ENCODE results near the gene C1QTNF6. TPM values are rescaled to one million over a fixed set of nuclear protein-coding genes. Genes with fewer than 3 reads are reported as not detected.

Gene C1QTNF6
- total and polyA plus RNA-seq, 2 experiments from 2014 or later = 1.7 to 2.3 TPM

DNA sequence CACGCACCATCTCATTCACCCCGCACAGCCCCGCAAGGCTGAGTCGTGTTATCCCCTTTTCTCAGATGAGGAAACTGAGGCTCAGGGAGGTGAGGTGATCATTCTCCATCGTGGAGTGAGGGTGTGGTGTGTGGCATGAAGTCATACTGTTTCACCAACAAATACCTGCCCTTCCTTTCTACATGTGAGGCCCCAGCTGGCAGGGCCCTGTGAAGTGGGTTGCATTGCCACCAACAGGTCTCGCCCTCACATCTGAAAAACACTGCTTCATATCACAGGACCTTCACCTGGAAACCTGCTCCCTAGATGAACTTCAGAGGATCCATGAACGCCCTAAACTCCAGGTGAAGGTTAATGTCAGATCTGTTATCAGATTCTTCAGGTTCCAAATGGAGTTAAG lies 19.9 kb upstream of the C1QTNF6 start:
- Histone ChIP-seq H3K4me3 (no peak overlapping the region), H3K27me3 (ENCODE audit: insufficient read depth) (no peaks in the 10 kb centered on the region), H3K79me2 (replicated peaks; ENCODE audit: insufficient read depth) (no peaks in the 10 kb centered on the region), H3K27ac (ENCODE audit: low read depth) (no peak overlapping the region), H3K36me3 (ENCODE audit: insufficient read depth) (no peaks in the 10 kb centered on the region), H2AFZ (no peak overlapping the region), H3K4me1 (ENCODE audit: insufficient read depth) (peaks cover 11% of the 10 kb centered on the region; the same call in 1 of the 2 replicates), H3K4me2 (no peak overlapping the region), H3F3A (replicated peaks; ENCODE audit: low read depth) (no peaks in the 10 kb centered on the region), H4K20me1 (replicated peaks; ENCODE audit: insufficient read depth) (no peaks in the 10 kb centered on the region), H3K9me2 (ENCODE audit: insufficient read depth) (no peaks in the 10 kb centered on the region)
- Mint-ChIP-seq H3K27me3 (ENCODE audit: insufficient read depth, low read depth, poor library complexity) (peaks cover 14% of the 10 kb centered on the region), H3K4me1 (peaks cover 9% of the 10 kb centered on the region), H3K4me3 (no peak overlapping the region), H3K36me3 (ENCODE audit: low read depth) (no peaks in the 10 kb centered on the region), H3K9me3 (no peaks in the 10 kb centered on the region), H3K27ac (no peak overlapping the region)
- ATAC-seq (no peak), DNase-seq (ENCODE audit: low spot score) (no peak)
- TF ChIP-seq NANOG (IDR thresholded peaks at IDR 0.05; ENCODE audit: borderline replicate concordance) = no peak
- TF ChIP-seq, protein P1, sequence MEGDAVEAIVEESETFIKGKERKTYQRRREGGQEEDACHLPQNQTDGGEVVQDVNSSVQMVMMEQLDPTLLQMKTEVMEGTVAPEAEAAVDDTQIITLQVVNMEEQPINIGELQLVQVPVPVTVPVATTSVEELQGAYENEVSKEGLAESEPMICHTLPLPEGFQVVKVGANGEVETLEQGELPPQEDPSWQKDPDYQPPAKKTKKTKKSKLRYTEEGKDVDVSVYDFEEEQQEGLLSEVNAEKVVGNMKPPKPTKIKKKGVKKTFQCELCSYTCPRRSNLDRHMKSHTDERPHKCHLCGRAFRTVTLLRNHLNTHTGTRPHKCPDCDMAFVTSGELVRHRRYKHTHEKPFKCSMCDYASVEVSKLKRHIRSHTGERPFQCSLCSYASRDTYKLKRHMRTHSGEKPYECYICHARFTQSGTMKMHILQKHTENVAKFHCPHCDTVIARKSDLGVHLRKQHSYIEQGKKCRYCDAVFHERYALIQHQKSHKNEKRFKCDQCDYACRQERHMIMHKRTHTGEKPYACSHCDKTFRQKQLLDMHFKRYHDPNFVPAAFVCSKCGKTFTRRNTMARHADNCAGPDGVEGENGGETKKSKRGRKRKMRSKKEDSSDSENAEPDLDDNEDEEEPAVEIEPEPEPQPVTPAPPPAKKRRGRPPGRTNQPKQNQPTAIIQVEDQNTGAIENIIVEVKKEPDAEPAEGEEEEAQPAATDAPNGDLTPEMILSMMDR (conservative IDR thresholded peaks at IDR 0.05; ENCODE audit: low read depth in 2 of 2) = no peak
- no peak for TF ChIP-seq ZNF114 (CRISPR knock-in tag; IDR thresholded peaks at IDR 0.05)
- TF ChIP-seq, protein P2, sequence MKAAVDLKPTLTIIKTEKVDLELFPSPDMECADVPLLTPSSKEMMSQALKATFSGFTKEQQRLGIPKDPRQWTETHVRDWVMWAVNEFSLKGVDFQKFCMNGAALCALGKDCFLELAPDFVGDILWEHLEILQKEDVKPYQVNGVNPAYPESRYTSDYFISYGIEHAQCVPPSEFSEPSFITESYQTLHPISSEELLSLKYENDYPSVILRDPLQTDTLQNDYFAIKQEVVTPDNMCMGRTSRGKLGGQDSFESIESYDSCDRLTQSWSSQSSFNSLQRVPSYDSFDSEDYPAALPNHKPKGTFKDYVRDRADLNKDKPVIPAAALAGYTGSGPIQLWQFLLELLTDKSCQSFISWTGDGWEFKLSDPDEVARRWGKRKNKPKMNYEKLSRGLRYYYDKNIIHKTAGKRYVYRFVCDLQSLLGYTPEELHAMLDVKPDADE (IDR thresholded peaks at IDR 0.05) = no peak
- no peak for TF ChIP-seq CREB1 (CRISPR knock-in tag; IDR thresholded peaks at IDR 0.05; ENCODE audit: low read depth)
- no peak for TF ChIP-seq POLR2AphosphoS5 (IDR thresholded peaks at IDR 0.05; ENCODE audit: low read depth)
- no peak for TF ChIP-seq EZH2phosphoT487 (IDR thresholded peaks at IDR 0.05; ENCODE audit: unreplicated experiment)
- TF ChIP-seq ZNF331 (CRISPR knock-in tag; IDR thresholded peaks at IDR 0.05; ENCODE audit: low read depth) = no peak
- TF ChIP-seq, protein P3, sequence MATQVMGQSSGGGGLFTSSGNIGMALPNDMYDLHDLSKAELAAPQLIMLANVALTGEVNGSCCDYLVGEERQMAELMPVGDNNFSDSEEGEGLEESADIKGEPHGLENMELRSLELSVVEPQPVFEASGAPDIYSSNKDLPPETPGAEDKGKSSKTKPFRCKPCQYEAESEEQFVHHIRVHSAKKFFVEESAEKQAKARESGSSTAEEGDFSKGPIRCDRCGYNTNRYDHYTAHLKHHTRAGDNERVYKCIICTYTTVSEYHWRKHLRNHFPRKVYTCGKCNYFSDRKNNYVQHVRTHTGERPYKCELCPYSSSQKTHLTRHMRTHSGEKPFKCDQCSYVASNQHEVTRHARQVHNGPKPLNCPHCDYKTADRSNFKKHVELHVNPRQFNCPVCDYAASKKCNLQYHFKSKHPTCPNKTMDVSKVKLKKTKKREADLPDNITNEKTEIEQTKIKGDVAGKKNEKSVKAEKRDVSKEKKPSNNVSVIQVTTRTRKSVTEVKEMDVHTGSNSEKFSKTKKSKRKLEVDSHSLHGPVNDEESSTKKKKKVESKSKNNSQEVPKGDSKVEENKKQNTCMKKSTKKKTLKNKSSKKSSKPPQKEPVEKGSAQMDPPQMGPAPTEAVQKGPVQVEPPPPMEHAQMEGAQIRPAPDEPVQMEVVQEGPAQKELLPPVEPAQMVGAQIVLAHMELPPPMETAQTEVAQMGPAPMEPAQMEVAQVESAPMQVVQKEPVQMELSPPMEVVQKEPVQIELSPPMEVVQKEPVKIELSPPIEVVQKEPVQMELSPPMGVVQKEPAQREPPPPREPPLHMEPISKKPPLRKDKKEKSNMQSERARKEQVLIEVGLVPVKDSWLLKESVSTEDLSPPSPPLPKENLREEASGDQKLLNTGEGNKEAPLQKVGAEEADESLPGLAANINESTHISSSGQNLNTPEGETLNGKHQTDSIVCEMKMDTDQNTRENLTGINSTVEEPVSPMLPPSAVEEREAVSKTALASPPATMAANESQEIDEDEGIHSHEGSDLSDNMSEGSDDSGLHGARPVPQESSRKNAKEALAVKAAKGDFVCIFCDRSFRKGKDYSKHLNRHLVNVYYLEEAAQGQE (IDR thresholded peaks at IDR 0.05; ENCODE audit: unreplicated experiment) = no peak
- no peak for TF ChIP-seq EZH2 (IDR thresholded peaks at IDR 0.05; ENCODE audit: low read depth, unreplicated experiment)
- TF ChIP-seq STAT1 (IDR thresholded peaks at IDR 0.05; ENCODE audit: unreplicated experiment) = no peak
- TF ChIP-seq, protein P4, sequence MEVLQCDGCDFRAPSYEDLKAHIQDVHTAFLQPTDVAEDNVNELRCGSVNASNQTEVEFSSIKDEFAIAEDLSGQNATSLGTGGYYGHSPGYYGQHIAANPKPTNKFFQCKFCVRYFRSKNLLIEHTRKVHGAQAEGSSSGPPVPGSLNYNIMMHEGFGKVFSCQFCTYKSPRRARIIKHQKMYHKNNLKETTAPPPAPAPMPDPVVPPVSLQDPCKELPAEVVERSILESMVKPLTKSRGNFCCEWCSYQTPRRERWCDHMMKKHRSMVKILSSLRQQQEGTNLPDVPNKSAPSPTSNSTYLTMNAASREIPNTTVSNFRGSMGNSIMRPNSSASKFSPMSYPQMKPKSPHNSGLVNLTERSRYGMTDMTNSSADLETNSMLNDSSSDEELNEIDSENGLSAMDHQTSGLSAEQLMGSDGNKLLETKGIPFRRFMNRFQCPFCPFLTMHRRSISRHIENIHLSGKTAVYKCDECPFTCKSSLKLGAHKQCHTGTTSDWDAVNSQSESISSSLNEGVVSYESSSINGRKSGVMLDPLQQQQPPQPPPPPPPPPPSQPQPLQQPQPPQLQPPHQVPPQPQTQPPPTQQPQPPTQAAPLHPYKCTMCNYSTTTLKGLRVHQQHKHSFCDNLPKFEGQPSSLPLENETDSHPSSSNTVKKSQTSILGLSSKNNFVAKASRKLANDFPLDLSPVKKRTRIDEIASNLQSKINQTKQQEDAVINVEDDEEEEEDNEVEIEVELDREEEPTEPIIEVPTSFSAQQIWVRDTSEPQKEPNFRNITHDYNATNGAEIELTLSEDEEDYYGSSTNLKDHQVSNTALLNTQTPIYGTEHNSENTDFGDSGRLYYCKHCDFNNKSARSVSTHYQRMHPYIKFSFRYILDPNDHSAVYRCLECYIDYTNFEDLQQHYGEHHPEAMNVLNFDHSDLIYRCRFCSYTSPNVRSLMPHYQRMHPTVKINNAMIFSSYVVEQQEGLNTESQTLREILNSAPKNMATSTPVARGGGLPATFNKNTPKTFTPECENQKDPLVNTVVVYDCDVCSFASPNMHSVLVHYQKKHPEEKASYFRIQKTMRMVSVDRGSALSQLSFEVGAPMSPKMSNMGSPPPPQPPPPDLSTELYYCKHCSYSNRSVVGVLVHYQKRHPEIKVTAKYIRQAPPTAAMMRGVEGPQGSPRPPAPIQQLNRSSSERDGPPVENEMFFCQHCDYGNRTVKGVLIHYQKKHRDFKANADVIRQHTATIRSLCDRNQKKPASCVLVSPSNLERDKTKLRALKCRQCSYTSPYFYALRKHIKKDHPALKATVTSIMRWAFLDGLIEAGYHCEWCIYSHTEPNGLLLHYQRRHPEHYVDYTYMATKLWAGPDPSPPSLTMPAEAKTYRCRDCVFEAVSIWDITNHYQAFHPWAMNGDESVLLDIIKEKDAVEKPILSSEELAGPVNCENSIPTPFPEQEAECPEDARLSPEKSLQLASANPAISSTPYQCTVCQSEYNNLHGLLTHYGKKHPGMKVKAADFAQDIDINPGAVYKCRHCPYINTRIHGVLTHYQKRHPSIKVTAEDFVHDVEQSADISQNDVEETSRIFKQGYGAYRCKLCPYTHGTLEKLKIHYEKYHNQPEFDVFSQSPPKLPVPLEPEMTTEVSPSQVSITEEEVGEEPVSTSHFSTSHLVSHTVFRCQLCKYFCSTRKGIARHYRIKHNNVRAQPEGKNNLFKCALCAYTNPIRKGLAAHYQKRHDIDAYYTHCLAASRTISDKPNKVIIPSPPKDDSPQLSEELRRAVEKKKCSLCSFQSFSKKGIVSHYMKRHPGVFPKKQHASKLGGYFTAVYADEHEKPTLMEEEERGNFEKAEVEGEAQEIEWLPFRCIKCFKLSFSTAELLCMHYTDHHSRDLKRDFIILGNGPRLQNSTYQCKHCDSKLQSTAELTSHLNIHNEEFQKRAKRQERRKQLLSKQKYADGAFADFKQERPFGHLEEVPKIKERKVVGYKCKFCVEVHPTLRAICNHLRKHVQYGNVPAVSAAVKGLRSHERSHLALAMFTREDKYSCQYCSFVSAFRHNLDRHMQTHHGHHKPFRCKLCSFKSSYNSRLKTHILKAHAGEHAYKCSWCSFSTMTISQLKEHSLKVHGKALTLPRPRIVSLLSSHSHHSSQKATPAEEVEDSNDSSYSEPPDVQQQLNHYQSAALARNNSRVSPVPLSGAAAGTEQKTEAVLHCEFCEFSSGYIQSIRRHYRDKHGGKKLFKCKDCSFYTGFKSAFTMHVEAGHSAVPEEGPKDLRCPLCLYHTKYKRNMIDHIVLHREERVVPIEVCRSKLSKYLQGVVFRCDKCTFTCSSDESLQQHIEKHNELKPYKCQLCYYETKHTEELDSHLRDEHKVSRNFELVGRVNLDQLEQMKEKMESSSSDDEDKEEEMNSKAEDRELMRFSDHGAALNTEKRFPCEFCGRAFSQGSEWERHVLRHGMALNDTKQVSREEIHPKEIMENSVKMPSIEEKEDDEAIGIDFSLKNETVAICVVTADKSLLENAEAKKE (CRISPR knock-in tag; IDR thresholded peaks at IDR 0.05) = no peak
- no peak for TF ChIP-seq JUNB (IDR thresholded peaks at IDR 0.05; ENCODE audit: unreplicated experiment)
